HCT116 (cell line): ENCODE results near the gene CNTF. TPM values are rescaled to one million over a fixed set of nuclear protein-coding genes. Genes with fewer than 3 reads are reported as not detected.

Source experiments
- ATAC-seq: fragments of 200-7000 bp; cut with Tn5 transposase; 2 replicates; pipeline ENCODE4 v1.9.1; 2020; ENCODE audit warnings: mild to moderate bottlenecking, moderate library complexity
- BruUV-seq: library from RNA; stranded (reverse); fragments of 400-500 nt; replicated peaks from 2 replicates; lab custom pipeline; 2021; lab: Mats Ljungman, UMichigan
- CTCF ChIA-PET: fragments of 300-600 bp; sonication (Branson Sonifier 250); formaldehyde crosslinking; loops from one replicate; lab custom pipeline; 2021; ENCODE audit warnings: antibody characterized with exemption; lab: Charles Lee
- POLR2A ChIA-PET: fragments of 300-600, 350-600 bp; sonication (Branson Sonifier 250); formaldehyde crosslinking; loops from one replicate; lab custom pipeline; 2021; ENCODE audit warnings: antibody characterized with exemption; lab: Charles Lee
- RAD21 ChIA-PET, 2 experiments: fragments of 300-600 bp; sonication (Branson Sonifier 250); formaldehyde crosslinking; loops; one replicate each; lab custom pipeline; 2023; ENCODE audit warnings: low total read pairs in 2 of 2; ENCODE audit not compliant: uncharacterized antibody in 2 of 2, unreplicated experiment in 2 of 2, low non-redundant PET in 1 of 2; lab: Charles Lee
- DNase-seq: peaks from one replicate; pipeline ENCODE4 v3.0.0-alpha.2; 2010; ENCODE audit warnings: low read depth, low spot score
- H2AFZ ChIP-seq: fragments of 200-600 bp; shearing (Covaris generic), sonication (generic); 2 replicates; pipeline ENCODE4 v1.6.1; 2017; ENCODE audit warnings: low read depth, mixed run types, mixed read lengths, antibody characterized with exemption, low read length; ENCODE audit not compliant: poor library complexity, severe bottlenecking
- H3K27ac ChIP-seq: 2 replicates; pipeline ENCODE4 v1.5.1; 2012; ENCODE audit warnings: low read depth, low read length
- H3K27me3 ChIP-seq: fragments of 200-600 bp; sonication (generic); 2 replicates; pipeline ENCODE4 v1.6.1; 2016; ENCODE audit warnings: mixed run types, low read length, mixed read lengths; ENCODE audit not compliant: insufficient read depth
- H3K36me3 ChIP-seq, 2 experiments: fragments of 200-500 bp in 1 of 2; fragments of 200-600 bp in 1 of 2; sonication (Bioruptor generic) in 1 of 2; sonication (generic) in 1 of 2; 2 replicates each; pipeline versions ENCODE4 v1.5.1 to v1.6.1; 2014 to 2016; ENCODE audit warnings: low read length in 2 of 2, inconsistent platforms in 1 of 2, mixed read lengths in 1 of 2, mixed run types in 1 of 2; ENCODE audit not compliant: insufficient read depth in 2 of 2, control insufficient read depth in 1 of 2
- H3K4me1 ChIP-seq, 2 experiments: fragments of 200-600 bp in 1 of 2; sonication (generic) in 1 of 2; 2 replicates each; pipeline versions ENCODE4 v1.5.1 to v1.6.1; 2012 to 2017; ENCODE audit warnings: low read length in 2 of 2, inconsistent platforms in 1 of 2, mild to moderate bottlenecking in 1 of 2, mixed read lengths in 1 of 2, mixed run types in 1 of 2, moderate library complexity in 1 of 2; ENCODE audit not compliant: insufficient read depth in 2 of 2, control insufficient read depth in 1 of 2
- H3K4me2 ChIP-seq: fragments of 200-600 bp; sonication (generic); 2 replicates; pipeline ENCODE4 v1.6.1; 2017; ENCODE audit warnings: mixed run types, low read length, mixed read lengths
- H3K4me3 ChIP-seq, 2 experiments: fragments of 200-600 bp in 1 of 2; sonication (generic) in 1 of 2; replicated peaks in 1 of 2; 2 replicates each; pipeline ENCODE4 v1.5.1; 2011 to 2016; ENCODE audit warnings: low read length in 2 of 2, control low read depth in 1 of 2, low read depth in 1 of 2, mild to moderate bottlenecking in 1 of 2, mixed read lengths in 1 of 2, mixed run types in 1 of 2
- H3K79me2 ChIP-seq: fragments of 200-600 bp; sonication (generic); 2 replicates; pipeline ENCODE4 v1.6.1; 2017; ENCODE audit warnings: mild to moderate bottlenecking, mixed run types, low read length, moderate library complexity, mixed read lengths; ENCODE audit not compliant: insufficient read depth
- H3K9ac ChIP-seq: fragments of 200-600 bp; sonication (generic); 2 replicates; pipeline ENCODE4 v1.6.1; 2016; ENCODE audit warnings: low read length, mixed read lengths
- H3K9me2 ChIP-seq: fragments of 200-600 bp; sonication (generic), shearing (Covaris generic); 2 replicates; pipeline ENCODE4 v1.6.1; 2017; ENCODE audit warnings: mixed run types, mild to moderate bottlenecking, moderate library complexity; ENCODE audit not compliant: insufficient read depth
- H3K9me3 ChIP-seq, 2 experiments: fragments of 200-500 bp in 1 of 2; fragments of 200-600 bp in 1 of 2; sonication (Bioruptor generic) in 1 of 2; sonication (generic) in 1 of 2; 2 replicates each; pipeline ENCODE4 v1.6.1; 2014 to 2017; ENCODE audit warnings: low read length in 2 of 2, mixed read lengths in 2 of 2, inconsistent platforms in 1 of 2, low read depth in 1 of 2, mild to moderate bottlenecking in 1 of 2, mixed run types in 1 of 2, moderate library complexity in 1 of 2; ENCODE audit not compliant: control insufficient read depth in 1 of 2, insufficient read depth in 1 of 2
- H4K20me1 ChIP-seq: fragments of 200-600 bp; sonication (generic), shearing (Covaris generic); 2 replicates; pipeline ENCODE4 v1.6.1; 2017; ENCODE audit warnings: mixed run types, mild to moderate bottlenecking, moderate library complexity; ENCODE audit not compliant: insufficient read depth
- ATF3 ChIP-seq: IDR thresholded peaks from 2 replicates; pipeline ENCODE4 v1.6.1; 2012
- FOSL1 ChIP-seq: IDR thresholded peaks from 2 replicates; pipeline ENCODE4 v1.6.1; 2012; ENCODE audit warnings: low read depth
- SRF ChIP-seq: IDR thresholded peaks from 2 replicates; pipeline ENCODE4 v1.6.1; 2012; ENCODE audit warnings: low read depth
- TCF7L2 ChIP-seq: IDR thresholded peaks from 2 replicates; pipeline ENCODE4 v1.7.0; 2011; ENCODE audit warnings: borderline replicate concordance, inconsistent platforms; ENCODE audit not compliant: insufficient read depth, insufficient read length; ENCODE audit errors: extremely low read depth
- ZNF274 ChIP-seq: fragments of 200-500 bp; sonication (Bioruptor generic); IDR thresholded peaks from 2 replicates; pipeline ENCODE4 v1.6.1; 2014; ENCODE audit warnings: mild to moderate bottlenecking, low read depth, low read length, inconsistent platforms
- intact Hi-C: fragments of 100-400 bp; cut with micrococcal nuclease; formaldehyde crosslinking; loops from 2 replicates; pipeline ENCODE4 v1.10.0; 2022
- total RNA-seq: library from RNA; stranded (reverse); gene quantifications from one replicate; pipeline ENCODE4 v1.2.1, GENCODE V29; 2021; ENCODE audit not compliant: unreplicated experiment
- TF ChIP-seq, protein P1 (sequence below): IDR thresholded peaks from 2 replicates; pipeline ENCODE4 v1.6.1; 2012; ENCODE audit warnings: low read depth
- TF ChIP-seq, protein P2 (sequence below), 3 experiments: fragments of 200-600 bp in 1 of 3; sonication (generic) in 1 of 3; IDR thresholded peaks in 2 of 3; conservative IDR thresholded peaks in 1 of 3; 2 replicates each; pipeline ENCODE4 v1.5.1; 2012 to 2017; ENCODE audit warnings: low read depth in 2 of 3, low read length in 2 of 3, antibody characterized with exemption in 1 of 3, borderline replicate concordance in 1 of 3, control low read depth in 1 of 3, mild to moderate bottlenecking in 1 of 3, mixed read lengths in 1 of 3, mixed run types in 1 of 3, moderate library complexity in 1 of 3; ENCODE audit not compliant: insufficient read depth in 1 of 3

The CNTF gene
- total RNA-seq, 1 experiment from 2014 or later = 2.3 TPM

DNA sequence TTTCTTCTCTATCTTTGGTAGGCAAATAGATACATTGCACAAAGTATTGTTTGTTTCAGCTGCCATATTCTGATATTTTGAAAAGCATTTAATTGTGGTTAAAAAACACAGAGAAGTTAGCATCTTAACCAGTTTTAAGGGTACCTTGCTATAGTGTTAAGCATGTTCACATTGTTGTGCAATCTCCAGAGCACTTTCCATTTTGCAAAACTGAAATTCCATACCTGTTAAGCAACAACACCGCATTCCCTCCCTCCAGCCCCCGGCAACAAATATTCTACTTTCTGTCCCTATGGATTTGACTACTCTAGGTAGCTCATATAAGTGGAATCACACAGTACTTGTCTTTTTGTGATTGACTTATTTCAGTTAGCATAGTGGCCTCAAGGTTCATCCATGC lies 33.9 kb downstream of the CNTF start (continued):
- TF ChIP-seq TCF7L2 = no peak
- TF ChIP-seq, protein P1, sequence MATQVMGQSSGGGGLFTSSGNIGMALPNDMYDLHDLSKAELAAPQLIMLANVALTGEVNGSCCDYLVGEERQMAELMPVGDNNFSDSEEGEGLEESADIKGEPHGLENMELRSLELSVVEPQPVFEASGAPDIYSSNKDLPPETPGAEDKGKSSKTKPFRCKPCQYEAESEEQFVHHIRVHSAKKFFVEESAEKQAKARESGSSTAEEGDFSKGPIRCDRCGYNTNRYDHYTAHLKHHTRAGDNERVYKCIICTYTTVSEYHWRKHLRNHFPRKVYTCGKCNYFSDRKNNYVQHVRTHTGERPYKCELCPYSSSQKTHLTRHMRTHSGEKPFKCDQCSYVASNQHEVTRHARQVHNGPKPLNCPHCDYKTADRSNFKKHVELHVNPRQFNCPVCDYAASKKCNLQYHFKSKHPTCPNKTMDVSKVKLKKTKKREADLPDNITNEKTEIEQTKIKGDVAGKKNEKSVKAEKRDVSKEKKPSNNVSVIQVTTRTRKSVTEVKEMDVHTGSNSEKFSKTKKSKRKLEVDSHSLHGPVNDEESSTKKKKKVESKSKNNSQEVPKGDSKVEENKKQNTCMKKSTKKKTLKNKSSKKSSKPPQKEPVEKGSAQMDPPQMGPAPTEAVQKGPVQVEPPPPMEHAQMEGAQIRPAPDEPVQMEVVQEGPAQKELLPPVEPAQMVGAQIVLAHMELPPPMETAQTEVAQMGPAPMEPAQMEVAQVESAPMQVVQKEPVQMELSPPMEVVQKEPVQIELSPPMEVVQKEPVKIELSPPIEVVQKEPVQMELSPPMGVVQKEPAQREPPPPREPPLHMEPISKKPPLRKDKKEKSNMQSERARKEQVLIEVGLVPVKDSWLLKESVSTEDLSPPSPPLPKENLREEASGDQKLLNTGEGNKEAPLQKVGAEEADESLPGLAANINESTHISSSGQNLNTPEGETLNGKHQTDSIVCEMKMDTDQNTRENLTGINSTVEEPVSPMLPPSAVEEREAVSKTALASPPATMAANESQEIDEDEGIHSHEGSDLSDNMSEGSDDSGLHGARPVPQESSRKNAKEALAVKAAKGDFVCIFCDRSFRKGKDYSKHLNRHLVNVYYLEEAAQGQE = no peak
- TF ChIP-seq ZNF274 = no peak
- no peak for TF ChIP-seq ATF3
- TF ChIP-seq FOSL1 = no peak

DNA sequence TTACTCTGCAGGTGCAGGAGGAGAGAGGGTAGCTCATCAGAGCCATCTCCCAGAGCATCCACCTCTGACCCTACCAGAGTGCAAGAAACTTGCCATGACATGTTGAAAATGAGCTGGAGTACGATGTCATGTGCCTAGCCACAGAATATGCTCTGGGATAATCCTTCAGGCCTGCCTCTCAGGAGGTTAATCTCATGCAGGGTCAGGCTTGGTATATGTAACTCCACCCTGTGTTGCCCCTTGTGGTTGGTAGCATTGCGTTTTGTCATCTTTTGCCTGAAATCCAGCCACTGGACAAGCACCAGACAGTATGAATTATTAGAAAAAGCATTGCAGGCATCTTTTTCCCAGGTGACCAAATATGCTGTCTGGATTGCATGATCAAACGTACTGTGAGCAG lies 36.2 kb downstream of the CNTF start:
- no peak for TF ChIP-seq SRF
- TF ChIP-seq, protein P2, sequence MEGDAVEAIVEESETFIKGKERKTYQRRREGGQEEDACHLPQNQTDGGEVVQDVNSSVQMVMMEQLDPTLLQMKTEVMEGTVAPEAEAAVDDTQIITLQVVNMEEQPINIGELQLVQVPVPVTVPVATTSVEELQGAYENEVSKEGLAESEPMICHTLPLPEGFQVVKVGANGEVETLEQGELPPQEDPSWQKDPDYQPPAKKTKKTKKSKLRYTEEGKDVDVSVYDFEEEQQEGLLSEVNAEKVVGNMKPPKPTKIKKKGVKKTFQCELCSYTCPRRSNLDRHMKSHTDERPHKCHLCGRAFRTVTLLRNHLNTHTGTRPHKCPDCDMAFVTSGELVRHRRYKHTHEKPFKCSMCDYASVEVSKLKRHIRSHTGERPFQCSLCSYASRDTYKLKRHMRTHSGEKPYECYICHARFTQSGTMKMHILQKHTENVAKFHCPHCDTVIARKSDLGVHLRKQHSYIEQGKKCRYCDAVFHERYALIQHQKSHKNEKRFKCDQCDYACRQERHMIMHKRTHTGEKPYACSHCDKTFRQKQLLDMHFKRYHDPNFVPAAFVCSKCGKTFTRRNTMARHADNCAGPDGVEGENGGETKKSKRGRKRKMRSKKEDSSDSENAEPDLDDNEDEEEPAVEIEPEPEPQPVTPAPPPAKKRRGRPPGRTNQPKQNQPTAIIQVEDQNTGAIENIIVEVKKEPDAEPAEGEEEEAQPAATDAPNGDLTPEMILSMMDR (IDR thresholded peaks at IDR 0.05 in 2 of 3, conservative IDR thresholded peaks at IDR 0.05 in 1 of 3; ENCODE audit: borderline replicate concordance in 1 of 3, insufficient read depth in 1 of 3, low read depth in 2 of 3, low read length in 2 of 3) = 0 out of 6 replicates have a peak, but pooled peaks of 1 of the 3 experiments have one; percentile 10
- TF ChIP-seq, all 23 proteins: peak for 1
- no peaks in the 10 kb centered on the region for H3K79me2 ChIP-seq
- no peak overlapping the region for H3K9ac ChIP-seq
- no peaks in the 10 kb centered on the region for H3K9me3 ChIP-seq
- no peak overlapping the region for H3K4me3 ChIP-seq
- no peaks in the 10 kb centered on the region for H3K27me3 ChIP-seq
- H3K4me1 ChIP-seq = peaks cover 22 to 29% of the 10 kb centered on the region in 2 experiments
- intact Hi-C loops = loop anchor here (10.0 kb wide), 1 partner anchor 396 kb away; no protein-coding TSS in a partner anchor
- no TSS peak for BruUV-seq
- ChIA-PET CTCF (no interaction called here), RAD21 (no interaction called here), POLR2A (no interaction called here)
- H2AFZ ChIP-seq = no peak overlapping the region
- peak overlapping the region; percentile 66 for H3K4me2 ChIP-seq
- H3K27ac ChIP-seq = no peak overlapping the region
- no peaks in the 10 kb centered on the region for H3K9me2 ChIP-seq
- DNase-seq (no peak), ATAC-seq (peak; percentile 18; the same call in 1 of the 2 replicates)
- no peaks in the 10 kb centered on the region for H4K20me1 ChIP-seq
- H3K36me3 ChIP-seq = no peaks in the 10 kb centered on the region
